Activated B cell treated with CpG ODN at 0.5 μM for 24 hours (primary cell): ENCODE results near the gene EGFL7. TPM values are rescaled to one million over a fixed set of nuclear protein-coding genes. Genes with fewer than 3 reads are reported as not detected.
"Not testable (repeated sequence)": the region's sequence is repeated elsewhere in the genome, so short reads cannot be mapped to it uniquely, and the experiment has no call there.

Experiments used
- ATAC-seq: fragments of 200-7000 bp; cut with Tn5 transposase; one replicate; pipeline ENCODE4 v1.10.0; 2021; ENCODE audit warnings: low read depth, mild to moderate bottlenecking, moderate library complexity
- CTCF ChIA-PET: fragments of 350-600 bp; sonication (Branson Sonifier 250); formaldehyde crosslinking; loops from one replicate; lab custom pipeline; 2021; ENCODE audit warnings: antibody characterized with exemption; lab: Charles Lee
- POLR2A ChIA-PET: fragments of 350-600 bp; sonication (Branson Sonifier 250); formaldehyde crosslinking; loops from one replicate; lab custom pipeline; 2021; ENCODE audit warnings: antibody characterized with exemption; lab: Charles Lee
- DNase-seq: peaks from one replicate; pipeline ENCODE4 v3.0.0; 2022
- H3K27ac Mint-ChIP-seq: one replicate; pipeline ENCODE4 v1.8.0; 2020; ENCODE audit warnings: mixed read lengths
- H3K27me3 Mint-ChIP-seq: one replicate; pipeline ENCODE4 v1.8.0; 2021; ENCODE audit warnings: mixed read lengths
- H3K36me3 Mint-ChIP-seq: one replicate; pipeline ENCODE4 v1.8.0; 2021; ENCODE audit warnings: low read depth, mixed read lengths
- H3K4me1 Mint-ChIP-seq: one replicate; pipeline ENCODE4 v1.8.0; 2021; ENCODE audit warnings: mixed read lengths
- H3K4me3 Mint-ChIP-seq: one replicate; pipeline ENCODE4 v1.8.0; 2020; ENCODE audit warnings: mild to moderate bottlenecking, mixed read lengths
- H3K9me3 Mint-ChIP-seq: one replicate; pipeline ENCODE4 v1.8.0; 2020; ENCODE audit warnings: mixed read lengths
- intact Hi-C: fragments of 100-400 bp; cut with micrococcal nuclease; formaldehyde crosslinking; loops from one replicate; pipeline ENCODE4 v1.15.1; 2024
- total RNA-seq: library from RNA; stranded (reverse); gene quantifications from 2 replicates; pipeline ENCODE4 v1.2.3, GENCODE V29; 2022
- TF ChIP-seq, protein P1 (sequence below): fragments of 200-600 bp; IDR thresholded peaks from one replicate; pipeline ENCODE4 v1.8.0; 2022; ENCODE audit warnings: antibody characterized with exemption, mild to moderate bottlenecking

EGFL7 gene
- total RNA-seq, 1 donor from 2014 or later = not detected

DNA sequence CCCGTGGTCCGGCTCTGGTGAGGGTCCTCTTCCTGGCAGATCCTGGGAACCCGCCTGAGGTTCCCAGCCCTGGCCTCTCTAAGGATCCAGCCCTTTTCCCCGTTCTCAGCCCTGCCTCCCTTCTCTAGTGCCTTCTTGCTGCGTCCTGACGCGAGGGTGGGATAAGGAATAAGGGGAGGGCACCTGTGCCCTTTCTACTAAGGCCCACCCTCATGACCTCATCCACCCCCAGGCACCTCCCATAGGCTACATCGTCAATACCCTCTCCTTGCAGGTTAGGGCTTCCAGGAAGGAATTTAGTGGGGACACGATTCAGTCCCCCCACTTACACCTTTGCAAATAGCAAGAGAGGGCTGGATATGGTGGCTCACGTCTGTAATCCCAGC lies 38.9 kb downstream of the EGFL7 start:
- Mint-ChIP-seq H3K27ac (peak overlapping the region; percentile 80), H3K9me3 (no peaks in the 10 kb centered on the region), H3K36me3 (no peaks in the 10 kb centered on the region), H3K27me3 (peaks cover 16% of the 10 kb centered on the region), H3K4me1 (peaks cover 48% of the 10 kb centered on the region), H3K4me3 (peak overlapping the region; percentile 78)
- no peak for ATAC-seq
- TF ChIP-seq, protein P1, sequence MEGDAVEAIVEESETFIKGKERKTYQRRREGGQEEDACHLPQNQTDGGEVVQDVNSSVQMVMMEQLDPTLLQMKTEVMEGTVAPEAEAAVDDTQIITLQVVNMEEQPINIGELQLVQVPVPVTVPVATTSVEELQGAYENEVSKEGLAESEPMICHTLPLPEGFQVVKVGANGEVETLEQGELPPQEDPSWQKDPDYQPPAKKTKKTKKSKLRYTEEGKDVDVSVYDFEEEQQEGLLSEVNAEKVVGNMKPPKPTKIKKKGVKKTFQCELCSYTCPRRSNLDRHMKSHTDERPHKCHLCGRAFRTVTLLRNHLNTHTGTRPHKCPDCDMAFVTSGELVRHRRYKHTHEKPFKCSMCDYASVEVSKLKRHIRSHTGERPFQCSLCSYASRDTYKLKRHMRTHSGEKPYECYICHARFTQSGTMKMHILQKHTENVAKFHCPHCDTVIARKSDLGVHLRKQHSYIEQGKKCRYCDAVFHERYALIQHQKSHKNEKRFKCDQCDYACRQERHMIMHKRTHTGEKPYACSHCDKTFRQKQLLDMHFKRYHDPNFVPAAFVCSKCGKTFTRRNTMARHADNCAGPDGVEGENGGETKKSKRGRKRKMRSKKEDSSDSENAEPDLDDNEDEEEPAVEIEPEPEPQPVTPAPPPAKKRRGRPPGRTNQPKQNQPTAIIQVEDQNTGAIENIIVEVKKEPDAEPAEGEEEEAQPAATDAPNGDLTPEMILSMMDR = no peak
- no peak for DNase-seq
- POLR2A ChIA-PET = interaction anchor here (0.9 to 4.2 kb wide), 9 partner anchors 12 to 522 kb away, joined by 3 to 52 read pairs (median 5); partner anchors contain the start of gene AGPAT2
- CTCF ChIA-PET = no interaction called here
- intact Hi-C loops = loop anchor here (2.0 kb wide), 2 partner anchors 15 to 27 kb away; partner anchors contain the start of gene AGPAT2

DNA sequence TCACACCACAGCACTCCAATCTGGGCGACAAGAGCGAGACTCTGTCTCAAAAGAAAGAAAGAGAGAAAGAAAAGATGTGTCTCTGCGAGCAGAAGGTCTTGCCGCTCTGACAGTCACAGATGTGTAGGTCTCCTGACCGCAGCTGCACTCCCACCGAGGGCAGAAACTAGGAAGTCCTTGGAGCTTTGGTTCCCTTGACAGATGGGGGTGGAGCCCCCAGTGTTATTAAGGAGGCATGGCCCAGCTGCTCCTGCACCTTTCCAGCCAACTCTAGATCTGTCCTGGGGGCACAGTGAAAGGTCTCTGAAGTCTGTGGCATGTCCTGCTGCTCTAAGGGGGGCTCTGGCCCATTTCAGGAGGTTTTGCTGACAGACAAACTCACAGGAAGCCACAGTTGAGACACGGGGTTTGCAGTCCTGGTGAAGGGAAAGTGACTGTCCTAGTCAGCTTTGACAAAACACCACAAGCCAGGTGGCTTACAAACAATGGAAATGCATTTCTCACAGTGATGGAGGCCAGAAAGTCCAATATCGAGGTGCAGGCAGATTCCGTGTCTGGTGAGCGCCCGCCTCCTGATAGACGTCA lies 40.7 kb downstream of the EGFL7 start:
- intact Hi-C loops = no loop called here
- no peak for DNase-seq
- peak overlapping the region; percentile 30 for H3K27ac Mint-ChIP-seq

GRCh38 chr9:136704741-136705140 lies 42.0 kb downstream of the EGFL7 start:
- DNase-seq, H3K27me3 Mint-ChIP-seq, H3K27ac Mint-ChIP-seq, intact Hi-C loops, H3K4me3 Mint-ChIP-seq, H3K9me3 Mint-ChIP-seq, ATAC-seq, H3K36me3 Mint-ChIP-seq: not testable (repeated sequence)
- ChIA-PET POLR2A (interaction anchor here (1.0 to 1.6 kb wide), 2 partner anchors 11 to 24 kb away, joined by 3 read pairs; no protein-coding TSS in a partner anchor), CTCF (interaction anchor here (1.0 kb wide), 1 partner anchor 11 kb away, joined by 3 read pairs; no protein-coding TSS in a partner anchor)
- peaks cover 35% of the 10 kb centered on the region for H3K4me1 Mint-ChIP-seq

More for the DNA sequence above, 40.7 kb downstream of the EGFL7 start:
- Mint-ChIP-seq H3K4me3 (peak overlapping the region; percentile 1), H3K9me3 (no peaks in the 10 kb centered on the region), H3K27me3 (peaks cover 7% of the 10 kb centered on the region), H3K36me3 (no peaks in the 10 kb centered on the region), H3K4me1 (peaks cover 39% of the 10 kb centered on the region)
- TF ChIP-seq, protein P1 = no peak
- ChIA-PET POLR2A (interaction anchor here (4.2 kb wide), 1 partner anchor 25 kb away, joined by 52 read pairs; no protein-coding TSS in a partner anchor), CTCF (no interaction called here)
- ATAC-seq = no peak

DNA sequence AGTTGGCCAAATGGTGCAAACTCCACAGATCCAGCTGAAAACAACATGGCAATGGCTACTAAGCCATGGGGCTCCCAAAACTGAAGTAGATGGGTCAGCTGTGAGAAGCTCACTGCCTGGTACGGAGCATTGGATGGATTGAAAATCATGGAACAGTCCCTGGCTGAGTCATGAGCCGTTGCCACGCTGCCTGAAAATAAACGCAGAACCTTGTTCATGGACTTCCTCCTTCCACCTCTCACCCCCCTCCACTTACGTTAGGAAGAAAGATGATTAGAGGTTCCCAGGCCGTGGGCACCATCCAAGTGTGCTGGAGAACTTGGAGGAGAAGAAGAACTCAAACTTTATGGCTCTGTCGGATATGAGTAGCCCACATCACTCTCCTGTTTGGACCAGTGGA lies 42.8 kb downstream of the EGFL7 start:
- Mint-ChIP-seq H3K27ac (no peak overlapping the region), H3K4me3 (no peak overlapping the region), H3K27me3 (peaks cover 10% of the 10 kb centered on the region), H3K9me3 (no peaks in the 10 kb centered on the region), H3K36me3 (no peaks in the 10 kb centered on the region), H3K4me1 (peaks cover 30% of the 10 kb centered on the region)
- TF ChIP-seq, protein P1 = no peak
- intact Hi-C loops = no loop called here
- ChIA-PET CTCF (interaction anchor here (1.0 kb wide), 1 partner anchor 12 kb away, joined by 3 read pairs; no protein-coding TSS in a partner anchor), POLR2A (interaction anchor here (1.0 kb wide), 1 partner anchor 23 kb away, joined by 3 read pairs; no protein-coding TSS in a partner anchor)
- no peak for DNase-seq
- no peak for ATAC-seq

DNA sequence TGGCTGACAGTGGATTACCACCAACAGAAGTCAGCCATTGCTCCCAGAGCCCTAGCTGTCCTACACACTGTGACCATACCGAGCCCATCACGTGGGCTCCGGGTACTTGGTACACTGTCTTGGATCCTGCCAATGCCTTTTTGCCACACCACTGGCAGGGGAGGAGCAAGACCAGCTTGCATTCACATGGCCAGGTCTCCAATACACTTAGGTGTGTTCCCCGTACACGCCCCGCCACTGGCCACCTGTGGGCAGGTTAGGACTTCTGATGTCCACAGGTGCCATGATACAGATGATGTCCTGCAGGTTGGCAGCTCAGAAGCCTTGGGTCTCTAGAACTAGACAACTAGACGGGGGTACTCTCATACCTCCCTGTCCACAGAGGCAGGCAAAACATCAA lies 44.3 kb downstream of the EGFL7 start:
- intact Hi-C loops = no loop called here
- DNase-seq (no peak), ATAC-seq (no peak)
- Mint-ChIP-seq H3K4me3 (no peak overlapping the region), H3K27ac (no peak overlapping the region), H3K36me3 (no peaks in the 10 kb centered on the region), H3K27me3 (peaks cover 14% of the 10 kb centered on the region), H3K4me1 (peaks cover 21% of the 10 kb centered on the region), H3K9me3 (no peaks in the 10 kb centered on the region)
- TF ChIP-seq, protein P1 = no peak
- POLR2A ChIA-PET = interaction anchor here (0.9 kb wide), 1 partner anchor 14 kb away, joined by 4 read pairs; no protein-coding TSS in a partner anchor
- CTCF ChIA-PET = no interaction called here
